ENCODE data around the gene FBXW7.

Gene FBXW7

GRCh38 chr4:152364383-152364782 is 171.5 kb downstream of the FBXW7 start:
- DNase-seq, result no peak

GRCh38 chr4:152363904-152364303 is 172.0 kb downstream of the FBXW7 start:
- no peak for DNase-seq

- DNase-seq, result no peak
These were observed 172.8 kb downstream of the FBXW7 start for GRCh38 chr4:152363086-152363485.

DNA sequence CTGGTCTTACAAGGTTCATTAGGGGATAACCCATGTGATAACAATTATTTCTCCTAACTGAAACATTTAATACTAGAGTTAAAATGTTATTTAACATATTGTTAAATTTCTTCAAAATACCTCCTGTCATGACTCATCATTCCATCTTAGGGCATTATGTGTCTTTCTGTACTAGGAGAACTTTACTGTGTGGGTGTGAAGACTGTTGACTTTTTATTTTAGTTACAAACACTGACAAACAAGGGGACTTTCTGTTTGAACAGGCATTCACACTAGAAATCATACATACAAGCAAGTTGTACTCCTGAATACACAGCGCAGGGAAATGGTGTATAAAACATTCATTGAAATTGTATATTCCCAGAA is 175.9 kb downstream of the FBXW7 start:
- no peak for DNase-seq

DNA sequence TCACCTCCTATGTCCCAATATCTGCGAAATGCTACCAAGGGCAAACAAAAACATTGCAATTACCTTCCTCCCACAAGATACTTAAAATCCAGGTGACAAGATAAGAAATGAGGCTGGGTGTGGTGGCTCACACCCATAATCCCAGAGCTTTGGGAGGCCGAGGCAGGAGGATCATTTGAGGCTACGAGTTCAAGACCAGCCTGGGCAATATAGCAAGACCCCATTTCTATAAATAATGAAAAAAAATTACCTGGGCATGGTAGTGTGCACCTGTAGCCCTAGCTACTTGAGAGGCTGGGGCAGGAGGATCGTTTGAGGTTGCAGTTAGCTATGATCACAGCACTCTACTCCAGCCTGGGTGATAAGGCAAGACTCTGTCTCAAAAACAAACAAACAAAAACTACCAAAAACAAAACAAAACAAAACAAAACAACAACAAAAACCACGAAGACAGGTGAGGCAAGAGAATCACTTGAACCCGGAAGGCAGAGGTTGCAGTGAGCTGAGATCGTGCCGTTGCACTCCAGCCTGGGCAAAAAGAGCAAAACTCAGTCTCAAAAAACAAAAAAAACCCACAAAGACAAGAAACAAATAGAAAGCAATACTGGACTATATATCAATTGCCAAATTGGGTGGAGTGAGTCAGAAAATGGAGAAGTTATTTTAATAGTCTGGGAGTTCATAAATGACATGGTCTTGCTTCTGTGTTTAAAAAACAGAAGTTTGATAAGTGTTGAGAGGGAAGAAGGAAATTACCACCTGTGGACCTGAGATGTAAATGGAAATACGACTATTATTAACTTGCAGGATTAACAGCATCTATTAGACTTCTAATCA is 176.5 kb downstream of the FBXW7 start:
- no peak for DNase-seq

DNA sequence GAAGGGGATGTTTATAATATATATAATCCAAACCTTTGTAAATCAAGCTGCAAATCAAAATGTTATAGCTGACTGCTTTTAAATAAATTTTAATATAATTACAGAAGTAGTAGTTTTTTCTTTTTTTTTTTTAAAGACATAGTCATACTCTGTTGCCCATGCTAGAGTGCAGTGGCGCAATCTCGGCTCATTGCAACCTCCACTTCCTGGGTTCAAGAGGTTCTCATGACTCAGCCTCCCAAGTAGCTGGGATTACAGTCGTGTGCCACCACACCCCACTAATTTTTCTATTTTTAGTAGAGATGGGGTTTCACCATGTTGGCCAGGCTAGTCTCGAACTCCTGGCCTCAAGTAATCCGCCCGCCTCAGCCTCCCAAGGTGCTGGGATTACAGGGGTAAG is 178.7 kb downstream of the FBXW7 start:
- no peak for DNase-seq

GRCh38 chr4:152356428-152357034 is 179.4 kb downstream of the FBXW7 start:
- DNase-seq, result no peak

DNA sequence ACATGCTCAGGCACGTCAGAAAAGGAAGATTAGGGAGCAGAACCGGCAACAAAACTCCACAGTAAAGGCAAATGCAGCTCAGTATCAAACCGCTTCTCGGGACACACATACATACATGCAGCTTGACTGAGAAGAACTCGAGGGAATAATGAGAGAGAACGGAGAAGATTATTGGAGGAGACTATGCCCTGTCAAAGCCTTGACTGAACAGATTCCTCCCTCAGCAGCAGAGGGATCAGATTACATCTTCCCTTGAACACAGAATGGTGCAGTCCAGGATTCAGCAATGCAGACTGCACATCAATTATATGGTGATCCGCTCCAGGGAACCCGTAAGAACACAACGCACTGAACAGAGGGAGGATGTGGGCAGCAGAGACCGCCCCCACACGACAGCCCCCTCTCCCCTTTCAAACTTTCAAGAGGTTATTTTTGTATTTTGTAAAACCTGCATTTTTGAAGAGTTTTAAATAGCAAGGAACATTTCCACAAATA is 183.2 kb downstream of the FBXW7 start:
- DNase-seq, result peak; percentile 59

- no peak for DNase-seq
These were observed 183.7 kb downstream of the FBXW7 start for GRCh38 chr4:152352215-152352614.

DNA sequence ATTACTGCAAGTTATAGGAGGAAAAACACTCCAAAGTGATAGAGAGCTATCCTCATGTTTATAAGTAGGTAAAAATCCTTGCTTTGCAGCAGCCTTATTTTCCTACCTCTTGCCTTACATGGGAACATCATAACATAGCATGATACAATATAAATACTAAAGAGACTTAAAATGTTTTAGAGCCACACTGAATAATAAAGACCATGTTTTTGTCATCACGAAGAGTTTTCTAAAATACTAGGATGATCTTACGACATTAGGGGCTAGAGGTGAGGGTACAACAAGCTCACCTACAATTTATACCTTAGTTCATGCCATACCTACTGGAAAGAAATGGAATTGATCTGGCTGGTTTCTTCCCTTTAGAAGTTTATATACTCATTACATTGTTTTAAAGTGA is 184.8 kb downstream of the FBXW7 start:
- DNase-seq, result no peak

- DNase-seq, result no peak
These were observed 187.2 kb downstream of the FBXW7 start for GRCh38 chr4:152348670-152349069.

GRCh38 chr4:152346979-152347378 is 188.9 kb downstream of the FBXW7 start:
- DNase-seq, result no peak

GRCh38 chr4:152346526-152346925 is 189.4 kb downstream of the FBXW7 start:
- no peak for DNase-seq

DNA sequence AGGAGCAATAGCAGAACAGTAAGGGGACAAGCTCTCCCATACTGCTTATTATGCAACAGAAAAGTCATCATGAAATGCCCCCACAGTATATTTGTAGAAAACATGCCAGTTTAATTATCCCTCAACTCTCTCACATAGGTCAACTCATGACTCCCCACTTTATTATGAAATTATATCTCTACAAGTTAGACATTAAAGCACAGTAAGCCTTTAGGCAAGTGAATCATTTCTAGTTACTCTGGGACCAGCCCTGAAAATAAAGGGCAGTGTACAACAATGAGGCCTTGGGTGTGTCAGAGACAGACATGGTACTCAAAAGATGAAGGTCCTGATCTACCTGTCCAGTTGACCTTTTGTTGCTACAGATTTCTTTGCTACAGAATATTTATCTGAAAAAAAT is 191.9 kb downstream of the FBXW7 start:
- DNase-seq, result no peak

- no peak for DNase-seq
These were observed 193.6 kb downstream of the FBXW7 start for GRCh38 chr4:152342293-152342692.

GRCh38 chr4:152340818-152341217 is 195.1 kb downstream of the FBXW7 start:
- no peak for DNase-seq

DNA sequence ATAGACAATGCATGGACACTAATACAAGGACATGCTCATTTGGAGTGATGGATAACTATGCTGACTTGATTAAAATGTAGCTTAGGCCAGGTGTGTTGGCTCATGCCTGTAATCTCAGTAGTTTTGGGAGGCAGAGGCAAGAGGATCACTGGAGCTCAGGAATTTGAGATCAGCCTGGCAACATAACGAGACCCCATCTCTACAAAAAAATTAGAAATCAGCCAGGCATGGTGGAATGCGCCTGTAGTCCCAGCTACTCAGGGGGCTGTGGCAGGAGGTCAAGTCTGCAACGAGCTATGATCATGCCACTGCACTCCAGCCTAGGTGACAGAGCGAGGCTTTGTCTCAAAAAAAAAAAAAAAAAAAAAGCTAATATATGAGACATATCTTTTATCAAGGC is 196.3 kb downstream of the FBXW7 start:
- no peak for DNase-seq

DNA sequence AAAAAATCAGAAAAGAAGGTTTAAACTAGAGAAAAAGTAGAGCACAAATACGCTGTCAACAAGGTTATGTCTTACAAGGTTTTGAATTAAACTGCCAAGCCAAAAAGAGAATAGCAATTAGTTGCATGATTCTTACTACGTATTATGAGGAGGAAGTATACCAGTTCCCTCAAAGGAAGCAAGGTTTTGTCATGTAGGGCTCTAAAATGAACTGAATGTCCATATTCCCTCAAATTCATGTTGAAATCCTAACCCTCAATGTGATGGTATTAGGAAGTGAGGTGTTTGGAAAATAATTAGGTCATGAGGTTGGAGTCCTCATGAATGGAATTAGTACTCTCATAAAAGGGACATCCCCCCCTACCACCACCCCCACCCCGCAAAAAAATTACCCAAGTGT is 201.0 kb downstream of the FBXW7 start:
- no peak for DNase-seq

- no peak for DNase-seq
These were observed 204.8 kb downstream of the FBXW7 start for GRCh38 chr4:152331042-152331441.

DNA sequence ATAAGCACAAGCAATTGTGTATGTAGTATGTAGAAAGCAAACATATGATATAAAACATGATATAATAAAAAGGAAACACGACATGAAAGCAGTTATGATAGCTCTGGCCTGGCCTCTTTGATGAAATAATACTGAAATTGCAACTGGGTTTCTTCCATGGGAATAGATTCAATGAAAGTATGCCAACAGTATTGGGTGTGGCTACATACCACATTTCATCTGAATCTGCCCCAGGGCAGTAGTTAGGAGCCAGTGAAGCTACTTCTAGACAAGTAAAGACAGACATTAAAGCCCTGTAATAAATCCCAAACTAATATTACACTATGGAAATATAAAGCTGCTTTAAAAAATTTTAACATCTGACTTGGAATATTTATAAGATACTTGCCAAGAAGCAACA is 207.3 kb downstream of the FBXW7 start:
- DNase-seq, result no peak

- DNase-seq, result no peak
These were observed 208.1 kb downstream of the FBXW7 start for GRCh38 chr4:152327606-152328453.

DNA sequence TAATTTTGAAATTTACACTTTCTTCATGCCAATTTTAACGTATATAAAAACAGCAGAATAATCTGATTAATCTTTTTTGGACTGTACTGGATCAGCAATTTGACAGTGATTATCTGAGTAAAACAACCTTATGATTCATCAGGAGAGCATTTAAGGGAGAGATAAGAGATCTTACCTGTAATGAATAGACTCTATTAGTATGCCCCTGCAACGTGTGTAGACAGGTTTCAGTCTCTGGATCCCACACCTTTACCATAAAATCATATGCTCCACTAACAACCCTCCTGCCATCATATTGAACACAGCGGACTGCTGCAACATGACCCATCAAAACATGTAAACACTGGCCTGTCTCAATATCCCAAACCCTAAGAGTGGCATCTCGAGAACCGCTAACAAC is 210.1 kb downstream of the FBXW7 start:
- DNase-seq, result no peak

DNA sequence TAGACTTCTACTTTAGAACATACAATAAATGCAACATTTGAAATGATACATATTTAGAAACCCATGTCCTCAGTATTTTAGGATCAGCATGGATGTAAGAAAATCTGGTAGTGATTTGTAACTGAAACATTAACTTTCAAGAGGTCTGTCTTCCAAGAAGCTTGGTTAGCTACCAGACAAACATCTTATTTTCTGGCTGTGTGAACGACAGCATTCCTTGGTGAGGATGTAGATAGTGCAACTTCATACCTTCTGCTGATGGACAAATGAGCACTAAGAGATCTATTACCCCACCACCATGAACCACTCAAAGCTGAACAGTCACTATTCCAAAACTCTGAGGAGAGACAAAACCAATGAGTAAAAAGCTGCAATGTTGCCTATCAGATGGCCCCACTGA is 212.7 kb downstream of the FBXW7 start:
- no peak for DNase-seq

GRCh38 chr4:152322656-152323055 is 213.2 kb downstream of the FBXW7 start:
- DNase-seq, result no peak
